Astrocyte of the hippocampus (primary cell): ENCODE data around the gene FBXW5.

Source experiments
- DNase-seq: peaks from one replicate; pipeline ENCODE4 v3.0.0; 2011; ENCODE audit warnings: low read depth, low spot score

The FBXW5 gene

GRCh38 chr9:136978073-136978864 is 33.7 kb upstream of the FBXW5 start:
- peak; percentile 64 for DNase-seq

DNA sequence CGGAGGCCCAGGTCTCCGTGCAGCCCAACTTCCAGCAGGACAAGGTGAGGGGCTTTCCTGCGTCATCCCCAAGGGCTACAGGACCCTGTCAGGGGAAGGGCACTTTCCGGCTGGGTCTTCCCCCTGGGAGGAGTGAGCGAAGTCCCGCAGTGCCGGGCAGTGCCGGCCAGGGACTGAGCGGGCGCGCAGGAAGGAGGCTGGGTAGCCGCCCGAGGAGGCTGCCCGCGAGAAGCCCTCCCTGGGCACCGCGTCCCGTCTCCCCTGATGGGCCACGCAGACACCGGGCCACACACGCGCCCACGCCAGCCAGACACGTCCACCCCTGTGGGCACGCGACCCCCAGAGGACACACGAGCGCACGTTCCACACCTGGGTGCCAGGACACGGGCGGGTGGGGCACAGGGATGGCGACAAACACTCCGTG is 33.1 kb upstream of the FBXW5 start:
- DNase-seq, result peak; percentile 33

DNA sequence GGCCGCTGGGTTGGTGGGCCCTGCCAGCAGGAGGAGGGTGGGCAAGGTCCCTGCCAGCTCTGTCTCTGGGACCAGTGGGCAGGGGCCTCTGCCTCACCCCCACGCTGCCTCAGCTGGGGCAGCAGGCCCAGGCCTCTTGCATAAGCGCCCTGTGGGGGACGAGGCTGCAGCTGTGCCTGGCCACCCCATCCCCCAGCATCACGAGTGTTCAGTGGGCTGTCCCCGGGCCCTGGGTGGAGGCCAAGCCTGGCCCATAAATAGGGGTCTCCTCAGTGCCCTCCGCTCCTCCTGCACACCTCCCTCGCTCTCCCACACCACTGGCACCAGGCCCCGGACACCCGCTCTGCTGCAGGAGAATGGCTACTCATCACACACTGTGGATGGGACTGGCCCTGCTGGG is 32.7 kb upstream of the FBXW5 start, which contains the start of gene PTGDS:
Gene PTGDS, plus strand, starts transcription at position 282 of the 400 bp plus-strand sequence. Its CDS starts 75 bp downstream, at position 357.
- DNase-seq, result no peak

DNA sequence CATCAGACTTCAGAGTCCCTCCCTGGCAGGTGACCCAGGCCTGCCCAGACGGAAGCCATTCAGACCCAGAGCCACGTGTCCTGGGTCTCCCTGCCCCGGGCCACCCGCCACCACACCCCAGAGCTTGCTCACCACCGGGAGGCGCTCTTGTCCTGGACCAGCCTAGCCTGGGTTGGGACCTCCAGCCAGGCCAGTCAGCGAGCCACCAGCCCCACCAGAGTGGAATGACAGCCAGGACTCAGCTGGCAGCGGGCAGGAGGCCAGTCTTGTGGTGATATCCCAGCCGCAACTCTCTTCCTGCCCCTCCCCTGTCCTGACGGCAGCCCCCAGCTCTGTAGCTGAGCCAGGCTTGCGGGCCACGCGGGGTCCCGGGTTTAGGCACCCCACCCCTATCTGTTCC is 31.1 kb upstream of the FBXW5 start:
- DNase-seq, result peak; percentile 69

DNA sequence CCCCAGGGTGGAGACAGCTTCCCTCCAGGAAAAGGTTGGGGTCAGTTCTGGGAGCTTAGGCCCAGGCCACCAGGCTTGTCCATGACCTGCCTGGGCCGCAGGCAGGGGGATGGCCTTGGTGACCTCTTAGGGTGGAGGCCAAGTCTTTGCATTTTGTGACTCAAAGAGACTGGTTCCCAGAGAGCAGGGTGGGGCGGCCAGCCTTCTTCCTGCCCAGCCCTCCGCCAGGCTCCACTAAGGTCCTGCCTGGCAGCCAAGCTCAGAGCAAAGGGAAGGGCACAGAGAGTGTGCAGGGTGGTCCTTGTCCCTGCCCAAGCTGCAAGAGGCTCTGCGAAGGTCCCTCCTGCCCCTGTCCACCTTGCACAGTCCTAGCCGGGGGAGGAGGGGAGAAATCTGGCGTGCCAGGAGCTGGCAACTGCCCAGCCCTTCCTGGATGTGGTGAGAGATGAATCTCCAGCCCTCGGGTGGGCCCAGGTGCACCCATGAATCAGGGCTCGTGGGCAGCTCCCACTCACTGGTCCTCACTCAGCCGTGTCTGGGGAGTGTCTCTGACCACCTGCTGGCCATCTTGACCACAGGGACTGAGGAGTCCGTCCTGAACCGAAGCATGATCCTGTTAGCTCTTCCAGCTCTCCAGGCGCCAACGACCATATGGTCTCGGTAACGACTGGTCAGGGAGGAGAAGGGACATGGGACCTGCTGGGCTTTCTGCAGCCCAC is 30.4 kb upstream of the FBXW5 start:
- DNase-seq, result no peak

- no peak for DNase-seq
Measured at GRCh38 chr9:136973618-136974617, 29.4 kb upstream of the FBXW5 start.

DNA sequence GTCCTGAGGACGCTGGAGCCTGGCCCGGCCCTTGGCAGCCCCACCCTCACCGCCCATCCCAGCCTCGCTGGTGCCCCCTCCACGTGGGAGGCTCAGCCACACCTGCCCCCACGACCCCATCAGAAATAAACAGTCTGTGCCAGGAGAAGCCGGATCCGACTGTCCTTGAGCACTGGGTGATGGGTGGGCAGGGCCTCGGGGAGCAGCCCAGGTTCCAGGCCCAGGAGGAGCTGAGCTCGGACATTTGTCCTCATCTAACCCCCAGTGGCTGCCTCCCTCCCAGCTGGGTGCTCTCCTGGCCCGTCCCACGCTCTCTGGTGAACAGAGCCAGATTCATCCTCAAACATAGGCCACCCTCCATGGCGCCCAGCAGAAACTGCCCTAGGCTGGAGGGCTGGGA is 28.2 kb upstream of the FBXW5 start:
- DNase-seq, result no peak

GRCh38 chr9:136972335-136972734 is 27.8 kb upstream of the FBXW5 start:
- no peak for DNase-seq

- no peak for DNase-seq
Measured at GRCh38 chr9:136971746-136972145, 27.2 kb upstream of the FBXW5 start.

DNA sequence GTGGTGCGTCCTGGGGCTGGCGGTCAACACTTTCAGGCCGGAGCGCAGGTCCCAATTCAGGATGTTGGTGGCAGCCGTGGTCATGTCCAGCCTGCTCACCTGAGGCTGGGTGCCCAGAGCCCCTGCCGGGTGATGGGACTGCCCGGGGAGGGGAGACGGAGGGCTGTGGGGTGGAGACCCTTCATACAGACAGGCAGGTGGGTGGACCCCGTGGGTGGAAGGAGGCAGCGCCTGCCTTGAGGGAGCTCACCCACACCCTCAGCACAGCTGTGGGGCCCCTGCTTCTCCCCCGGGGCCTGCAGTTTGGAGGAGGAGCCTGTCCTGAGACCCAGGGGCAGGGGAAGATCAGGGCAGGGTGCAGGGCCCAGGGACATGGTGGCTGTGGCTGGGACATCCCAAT is 25.8 kb upstream of the FBXW5 start:
- DNase-seq, result no peak

- no peak for DNase-seq
Measured at GRCh38 chr9:136969774-136970173, 25.2 kb upstream of the FBXW5 start.

DNA sequence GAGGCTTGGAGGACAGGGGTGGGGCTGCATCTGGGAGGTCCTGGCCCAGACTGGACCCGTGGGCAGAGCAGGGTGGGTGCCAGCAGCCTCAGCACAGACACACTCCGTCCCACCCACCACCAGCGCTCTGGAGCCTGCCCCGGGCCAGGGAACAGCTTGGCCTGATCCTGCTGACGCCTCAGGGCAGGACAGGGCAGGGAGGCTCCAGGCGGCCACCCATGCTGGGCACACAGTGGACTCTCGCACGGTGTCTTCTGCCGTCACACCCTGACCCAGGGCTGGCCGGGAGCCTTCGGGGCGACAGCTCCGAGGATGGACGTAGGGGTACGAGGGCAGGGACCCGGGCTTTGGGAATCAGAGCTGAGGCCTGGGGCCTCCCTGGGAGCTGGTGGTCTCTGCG is 24.6 kb upstream of the FBXW5 start:
- no peak for DNase-seq

DNA sequence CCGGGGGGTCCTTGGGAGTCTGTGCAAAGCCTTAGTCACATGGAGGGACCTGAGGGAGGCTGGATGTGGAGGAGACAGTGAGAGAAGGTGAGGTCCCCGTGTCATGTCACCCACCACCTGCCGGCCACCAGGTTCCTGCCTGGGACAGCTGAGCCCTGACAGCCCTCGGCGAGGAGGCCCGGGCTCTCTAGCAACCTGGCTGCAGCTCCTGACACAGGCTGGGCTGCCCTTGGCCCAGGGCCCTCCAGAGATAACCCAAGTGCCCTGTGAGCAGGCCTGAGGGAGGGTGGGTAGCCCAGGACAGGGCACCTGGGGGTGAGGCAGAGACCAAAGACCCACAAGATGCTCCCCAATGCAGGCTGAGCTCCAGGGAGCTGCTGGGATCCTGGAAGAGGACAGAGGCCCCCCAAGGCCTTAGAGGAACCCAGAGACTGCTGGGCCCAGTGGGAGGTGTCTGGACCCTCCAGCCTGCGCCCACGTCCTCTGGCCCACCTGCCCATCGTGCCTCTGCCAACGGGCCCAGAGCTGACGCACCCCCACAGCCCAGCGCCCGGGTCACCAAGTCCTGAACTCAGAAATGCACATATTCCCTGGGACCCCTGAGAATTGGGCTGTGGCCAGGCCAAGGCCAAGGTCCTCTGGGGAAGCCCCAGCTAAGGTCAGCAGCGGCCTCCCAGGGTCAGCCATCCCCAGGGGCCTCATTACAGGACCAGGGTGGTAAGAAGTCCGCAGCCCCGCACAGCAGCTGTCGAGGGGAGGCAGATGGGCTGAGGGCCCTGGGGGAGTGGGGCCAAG is 24.0 kb upstream of the FBXW5 start:
- no peak for DNase-seq

GRCh38 chr9:136965771-136966484 is 21.4 kb upstream of the FBXW5 start:
- DNase-seq, result no peak

GRCh38 chr9:136964833-136965422 is 20.4 kb upstream of the FBXW5 start:
- DNase-seq, result no peak

DNA sequence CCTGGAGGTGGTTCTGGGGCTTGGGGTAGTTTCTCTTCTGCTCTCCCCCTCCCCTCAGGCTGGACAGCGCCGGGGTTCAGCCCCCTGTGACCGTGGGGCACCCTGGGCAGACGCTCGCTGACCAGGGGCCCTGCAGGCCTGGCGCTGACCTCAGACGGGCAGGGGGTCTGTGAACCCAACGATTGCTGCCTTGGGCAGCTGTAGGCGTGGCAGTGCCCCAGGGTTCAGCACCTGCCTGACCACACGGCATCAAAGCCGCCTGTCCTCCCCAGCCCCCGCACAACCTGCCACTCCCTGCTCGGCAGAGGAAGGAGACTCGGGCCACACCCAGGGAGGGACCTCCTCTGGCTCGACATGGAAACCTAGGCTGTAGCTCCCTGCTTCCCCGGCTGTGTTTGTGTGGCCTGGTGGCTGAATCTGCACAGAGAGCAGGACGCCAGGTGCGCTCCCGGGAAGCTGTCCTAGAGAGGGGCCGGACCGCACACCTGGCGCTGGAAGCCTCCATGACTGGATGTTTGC is 19.7 kb upstream of the FBXW5 start:
- DNase-seq, result no peak

GRCh38 chr9:136963751-136964150 is 19.2 kb upstream of the FBXW5 start:
- no peak for DNase-seq

DNA sequence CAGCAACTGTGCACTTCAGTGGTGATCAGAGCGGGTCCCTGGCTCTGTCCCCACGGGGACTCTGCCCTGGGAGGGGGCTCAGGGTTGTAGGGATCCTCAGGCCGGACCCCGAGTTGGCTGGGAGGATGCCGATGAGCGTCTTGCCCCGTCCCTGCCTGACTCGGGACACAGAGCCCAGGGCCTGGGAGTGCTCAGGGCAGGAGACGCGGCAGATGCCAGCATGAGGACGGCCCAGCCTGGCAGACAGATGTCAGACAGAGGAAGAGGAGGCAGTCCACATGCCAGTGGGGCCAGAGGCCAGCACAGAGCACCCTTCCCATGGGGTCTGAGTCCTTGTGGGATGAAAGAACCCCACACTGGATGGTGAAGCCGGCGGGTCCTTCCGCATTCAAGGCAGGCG is 18.8 kb upstream of the FBXW5 start:
- DNase-seq, result no peak

GRCh38 chr9:136962701-136963248 is 18.2 kb upstream of the FBXW5 start:
- no peak for DNase-seq
